ENCODE measurements around the gene DCLK2.

The DCLK2 gene

GRCh38 chr4:150243932-150244331 is 165.7 kb downstream of the DCLK2 start:
- no peak for DNase-seq (ENCODE audit: low spot score)
- TF ChIP-seq CTCF (IDR thresholded peaks at IDR 0.05; ENCODE audit: extremely low read depth, insufficient read depth, missing control alignments), result no peak
- in situ Hi-C loops (cut with MboI; ENCODE audit: low pct_unique_long_range_greater_than_20kb, low sequenced_read_pairs, unreplicated experiment), result no loop called here

GRCh38 chr4:150244600-150244999 is 166.4 kb downstream of the DCLK2 start:
- no peak for TF ChIP-seq CTCF (IDR thresholded peaks at IDR 0.05; ENCODE audit: extremely low read depth, insufficient read depth, missing control alignments)
- DNase-seq (ENCODE audit: low spot score), result no peak
- in situ Hi-C loops (cut with MboI; ENCODE audit: low pct_unique_long_range_greater_than_20kb, low sequenced_read_pairs, unreplicated experiment), result no loop called here

- in situ Hi-C loops (cut with MboI; ENCODE audit: low pct_unique_long_range_greater_than_20kb, low sequenced_read_pairs, unreplicated experiment), result no loop called here
- no peak for TF ChIP-seq CTCF (IDR thresholded peaks at IDR 0.05; ENCODE audit: extremely low read depth, insufficient read depth, missing control alignments)
- DNase-seq (ENCODE audit: low spot score), result no peak
Measured at GRCh38 chr4:150247184-150247583, 168.9 kb downstream of the DCLK2 start.

GRCh38 chr4:150248181-150248580 is 169.9 kb downstream of the DCLK2 start:
- no peak for DNase-seq (ENCODE audit: low spot score)
- in situ Hi-C loops (cut with MboI; ENCODE audit: low pct_unique_long_range_greater_than_20kb, low sequenced_read_pairs, unreplicated experiment), result no loop called here
- TF ChIP-seq CTCF (IDR thresholded peaks at IDR 0.05; ENCODE audit: extremely low read depth, insufficient read depth, missing control alignments), result no peak

GRCh38 chr4:150250293-150250997 is 172.2 kb downstream of the DCLK2 start:
- in situ Hi-C loops (cut with MboI; ENCODE audit: low pct_unique_long_range_greater_than_20kb, low sequenced_read_pairs, unreplicated experiment), result no loop called here
- no peak for TF ChIP-seq CTCF (IDR thresholded peaks at IDR 0.05; ENCODE audit: extremely low read depth, insufficient read depth, missing control alignments)
- DNase-seq (ENCODE audit: low spot score), result no peak

GRCh38 chr4:150250998-150251651 is 172.9 kb downstream of the DCLK2 start:
- in situ Hi-C loops (cut with MboI; ENCODE audit: low pct_unique_long_range_greater_than_20kb, low sequenced_read_pairs, unreplicated experiment), result no loop called here
- DNase-seq (ENCODE audit: low spot score), result peak; percentile 70
- no peak for TF ChIP-seq CTCF (IDR thresholded peaks at IDR 0.05; ENCODE audit: extremely low read depth, insufficient read depth, missing control alignments)

Data from GM13977 (cell line).